ENCODE measurements around the gene TPM4.

DNA sequence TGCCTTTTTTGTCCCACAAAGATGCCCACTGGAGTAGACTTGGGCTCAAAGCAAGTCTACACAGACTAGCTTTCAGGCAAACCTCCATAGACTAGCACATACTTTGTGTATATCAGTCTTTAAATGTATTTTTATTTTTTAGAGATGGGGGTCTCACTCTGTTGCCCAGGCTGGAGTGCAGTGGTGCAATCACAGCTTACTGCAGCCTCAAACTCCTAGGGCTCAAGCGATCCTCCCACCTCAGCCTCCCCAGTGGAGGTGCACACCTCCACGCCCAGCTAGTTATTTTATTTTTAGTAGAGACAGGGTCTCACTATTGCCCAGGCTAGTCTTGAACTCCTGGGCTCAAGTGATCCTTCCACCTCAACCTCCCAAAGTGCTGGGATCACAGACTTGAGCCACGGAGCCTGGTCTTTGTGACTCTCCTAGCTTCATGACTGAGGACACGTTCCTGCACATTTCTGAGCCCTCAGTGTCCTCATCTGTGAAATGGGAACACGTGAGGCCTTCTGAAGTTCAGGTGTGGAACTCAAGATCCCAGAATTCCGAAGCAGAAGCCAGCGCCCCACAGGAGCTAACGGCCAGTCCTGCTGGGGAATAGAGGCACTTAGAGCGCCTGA lies 5.1 kb upstream of the TPM4 start:
- no peak for TF ChIP-seq CTCF (IDR thresholded peaks at IDR 0.05)
- no peak for TF ChIP-seq POLR2AphosphoS5 (IDR thresholded peaks at IDR 0.05)
- TF ChIP-seq POLR2A (IDR thresholded peaks at IDR 0.05) = no peak
